GM19351 (cell line): ENCODE data around the gene ARFGEF2.
"Not testable (repeated sequence)": the region's sequence is repeated elsewhere in the genome, so short reads cannot be mapped to it uniquely, and the experiment has no call there.

ENCODE experiments used
- ATAC-seq: cut with Tn5 transposase; IDR thresholded peaks from one replicate; pipeline ENCODE4 v1.9.1; 2021; ENCODE audit warnings: mild to moderate bottlenecking, moderate library complexity; ENCODE audit not compliant: unreplicated experiment

ARFGEF2 gene

GRCh38 chr20:48921168-48921882 lies at the start of gene ARFGEF2:
Gene ARFGEF2 (plus strand): TSS chr20:48921711. CDS start chr20:48921890, 179 bp downstream.
- peak; percentile 84 for ATAC-seq

DNA sequence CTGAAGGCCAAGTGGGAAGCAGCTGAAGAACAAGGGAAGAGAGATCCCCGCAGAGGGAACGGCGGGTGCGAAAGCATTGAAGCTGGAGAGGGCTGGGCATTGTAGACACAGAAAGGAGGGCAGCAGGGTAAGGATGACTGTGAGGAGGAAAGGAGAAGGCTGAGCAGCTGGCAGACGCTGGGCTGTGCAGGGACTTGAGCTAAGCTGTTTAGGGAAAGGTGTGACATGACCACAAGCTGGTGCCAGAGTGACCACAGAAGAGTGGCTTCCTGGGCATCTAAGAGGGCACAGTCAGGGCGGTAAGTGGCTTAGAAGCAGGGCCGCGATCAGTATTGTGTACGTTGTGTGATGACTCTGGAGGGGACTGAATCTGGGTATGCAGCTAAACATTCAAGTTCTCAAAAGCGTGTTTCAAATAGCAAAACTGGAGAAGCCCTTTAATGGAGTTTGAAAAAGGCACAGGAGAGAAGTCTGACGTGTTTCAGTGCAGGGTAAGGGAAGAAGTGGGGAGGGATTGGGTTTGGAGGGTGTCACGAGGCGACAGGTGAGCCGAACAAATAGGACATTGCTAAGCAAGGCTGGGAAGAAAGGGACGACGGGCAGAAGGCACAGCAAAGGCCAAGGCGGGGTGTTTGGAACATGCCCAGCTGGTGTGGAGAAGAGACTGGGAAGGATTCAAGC lies 46.1 kb upstream of the ARFGEF2 start:
- ATAC-seq, result no peak

- no peak for ATAC-seq
These were observed 45.6 kb upstream of the ARFGEF2 start for GRCh38 chr20:48875914-48876240.

DNA sequence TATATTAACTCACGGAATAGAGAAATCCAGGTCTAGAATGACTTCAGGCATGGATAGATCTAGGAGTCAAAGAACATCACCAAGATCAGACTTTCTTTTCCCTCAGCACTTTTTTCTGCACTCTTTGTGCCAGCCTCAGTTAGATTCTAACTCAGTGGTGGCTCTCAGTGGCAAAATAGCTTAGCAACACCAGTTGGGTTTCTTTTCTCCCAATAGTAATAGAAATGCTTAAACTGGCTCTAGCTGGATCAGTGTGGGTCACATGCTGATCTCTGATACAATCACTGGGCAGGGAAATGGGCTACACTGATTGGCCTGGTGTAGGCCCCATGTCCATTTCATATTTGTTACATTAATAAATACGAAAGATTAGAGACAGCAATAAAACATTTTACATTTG lies 44.2 kb upstream of the ARFGEF2 start:
- no peak for ATAC-seq

GRCh38 chr20:48878534-48879248 lies 42.8 kb upstream of the ARFGEF2 start:
- no peak for ATAC-seq

DNA sequence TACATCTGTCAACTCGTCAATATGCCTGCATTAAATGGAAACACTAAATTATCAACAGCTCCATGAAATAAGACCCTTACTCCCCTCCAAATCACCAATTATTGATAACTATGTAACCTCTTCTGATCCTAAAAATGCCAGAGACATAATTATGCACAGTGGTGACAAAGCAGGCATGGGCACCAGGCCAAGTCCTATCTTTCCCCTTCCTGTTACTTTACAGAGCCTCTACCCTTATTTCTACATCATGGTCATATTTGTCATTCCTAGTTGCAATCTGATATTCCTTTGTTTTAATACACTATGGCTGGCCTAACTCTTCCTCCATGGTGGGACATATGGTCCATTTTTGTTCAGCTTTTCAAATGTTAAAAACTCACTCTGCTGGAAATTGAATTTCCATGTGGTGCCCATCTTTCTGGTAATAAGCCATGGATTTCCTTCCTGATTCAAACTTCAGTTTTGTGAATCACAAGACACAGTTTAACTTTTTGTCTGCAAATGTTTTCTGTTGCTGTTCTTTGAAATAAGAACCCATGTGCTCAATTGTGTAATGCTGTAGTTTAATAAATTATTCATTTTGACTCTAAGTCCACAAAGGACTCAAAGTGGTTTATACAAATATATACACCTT lies 41.8 kb upstream of the ARFGEF2 start:
- no peak for ATAC-seq

DNA sequence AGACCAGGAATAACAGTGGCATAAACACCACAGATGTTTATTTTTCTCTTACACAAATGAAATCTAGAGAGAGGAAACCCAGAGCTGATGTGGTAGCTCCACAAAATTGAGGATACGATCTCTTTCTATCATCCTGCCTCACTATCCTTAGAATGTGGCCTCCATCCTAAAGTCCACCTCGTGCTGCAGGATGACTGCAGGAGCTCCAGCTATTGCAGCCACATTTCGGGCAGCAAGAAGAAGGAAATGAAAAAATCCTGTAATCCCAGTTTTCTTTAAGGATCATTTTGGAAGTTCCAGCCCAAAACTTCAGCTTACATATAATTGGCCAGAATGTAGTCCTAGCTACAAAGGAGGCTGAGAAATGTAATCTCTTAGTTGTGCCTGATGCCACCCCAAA lies 41.2 kb upstream of the ARFGEF2 start:
- no peak for ATAC-seq

- ATAC-seq, result no peak
These were observed 40.4 kb upstream of the ARFGEF2 start for GRCh38 chr20:48880981-48881657.

GRCh38 chr20:48885237-48885636 lies 36.3 kb upstream of the ARFGEF2 start:
- ATAC-seq, result no peak

- ATAC-seq, result no peak
These were observed 35.3 kb upstream of the ARFGEF2 start for GRCh38 chr20:48886194-48886593.

DNA sequence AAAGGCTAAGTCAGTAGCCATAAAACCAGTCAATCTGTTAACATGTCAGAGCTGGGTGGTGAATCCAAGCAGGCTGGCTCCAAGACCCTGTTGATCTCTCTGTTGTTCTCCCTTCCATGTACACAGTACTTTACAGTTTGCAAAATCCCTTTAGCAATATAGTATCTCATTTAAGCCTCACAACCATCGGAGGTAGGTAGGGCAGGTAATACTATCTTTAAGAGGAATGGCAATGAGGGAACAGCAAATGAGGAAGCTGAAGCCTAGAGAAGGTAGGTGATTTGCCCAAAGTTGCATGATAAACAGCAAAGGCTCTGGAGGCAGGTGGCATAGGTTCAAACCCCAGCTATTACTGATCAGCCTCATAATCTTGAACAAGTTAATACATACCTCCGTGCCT lies 34.7 kb upstream of the ARFGEF2 start:
- ATAC-seq, result no peak

DNA sequence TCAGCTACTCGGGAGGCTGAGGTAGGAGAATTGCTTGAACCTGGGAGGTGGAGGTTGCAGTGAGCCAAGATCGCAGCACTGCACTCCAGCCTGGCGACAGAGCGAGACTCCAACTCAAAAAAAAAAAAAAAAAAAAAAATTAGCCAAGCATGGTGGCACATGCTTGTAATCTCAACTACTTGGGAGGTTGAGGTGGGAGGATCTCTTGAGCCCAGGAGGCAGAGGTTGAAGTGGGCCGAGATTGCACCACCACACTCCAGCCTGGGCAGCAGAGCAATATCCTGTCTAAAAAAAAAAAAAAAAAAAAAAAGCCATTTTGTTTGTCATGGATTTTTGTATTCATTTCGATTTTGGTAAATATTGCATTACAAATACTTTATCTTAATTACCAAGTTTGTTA lies 33.0 kb upstream of the ARFGEF2 start:
- ATAC-seq, result not testable (repeated sequence)

DNA sequence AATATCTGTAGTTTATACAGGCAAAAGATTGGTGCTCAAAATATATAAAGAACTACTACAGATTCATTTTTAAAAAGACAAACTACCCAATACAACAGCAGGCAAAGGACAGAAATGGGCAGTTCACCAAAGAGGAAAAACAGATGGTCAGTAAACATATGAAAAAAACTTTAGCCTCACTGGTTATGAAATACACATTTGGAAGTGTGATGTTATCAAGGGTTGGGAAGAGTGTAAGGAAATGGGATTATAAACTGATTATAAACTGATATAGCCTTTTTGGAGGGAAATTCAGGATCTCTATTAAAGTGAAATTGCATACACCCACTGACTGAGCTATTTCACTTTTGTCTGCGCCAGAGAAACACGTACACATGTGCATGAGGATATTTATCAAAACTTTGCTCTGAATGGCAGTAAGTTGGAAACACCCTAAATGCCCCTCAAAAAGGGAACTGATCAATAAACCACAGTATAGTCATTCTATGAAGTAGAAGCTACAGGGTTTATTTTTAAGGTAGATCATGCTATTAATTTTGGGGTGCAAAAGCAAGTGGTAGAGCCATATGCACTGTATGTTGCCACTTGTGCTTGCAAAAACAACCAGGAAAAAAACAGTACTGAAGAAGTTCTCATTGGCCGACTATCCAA lies 32.2 kb upstream of the ARFGEF2 start:
- no peak for ATAC-seq

- no peak for ATAC-seq
These were observed 30.1 kb upstream of the ARFGEF2 start for GRCh38 chr20:48891235-48892048.

DNA sequence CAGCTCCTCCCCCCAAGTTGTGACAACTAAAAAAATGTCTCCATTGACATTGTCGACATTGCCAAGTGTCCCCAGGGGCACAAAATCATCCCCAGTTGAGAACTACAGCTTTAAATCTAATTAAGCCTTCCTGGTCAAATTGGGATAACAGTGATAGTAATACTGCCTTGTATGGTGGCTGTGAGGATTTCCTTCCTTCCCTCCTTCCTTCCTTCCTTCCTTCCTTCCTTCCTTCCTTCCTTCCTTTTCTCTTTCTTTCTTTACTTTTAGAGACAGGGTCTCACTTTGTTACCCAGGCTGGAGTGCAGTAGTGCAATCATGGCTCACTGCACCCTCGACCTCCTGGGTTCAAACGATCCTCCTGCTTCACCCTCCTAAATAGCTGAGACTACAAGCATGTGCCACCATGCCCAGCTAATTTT lies 29.5 kb upstream of the ARFGEF2 start:
- ATAC-seq, result no peak

GRCh38 chr20:48892891-48893290 lies 28.6 kb upstream of the ARFGEF2 start:
- no peak for ATAC-seq

- ATAC-seq, result no peak
These were observed 28.1 kb upstream of the ARFGEF2 start for GRCh38 chr20:48893374-48893773.

DNA sequence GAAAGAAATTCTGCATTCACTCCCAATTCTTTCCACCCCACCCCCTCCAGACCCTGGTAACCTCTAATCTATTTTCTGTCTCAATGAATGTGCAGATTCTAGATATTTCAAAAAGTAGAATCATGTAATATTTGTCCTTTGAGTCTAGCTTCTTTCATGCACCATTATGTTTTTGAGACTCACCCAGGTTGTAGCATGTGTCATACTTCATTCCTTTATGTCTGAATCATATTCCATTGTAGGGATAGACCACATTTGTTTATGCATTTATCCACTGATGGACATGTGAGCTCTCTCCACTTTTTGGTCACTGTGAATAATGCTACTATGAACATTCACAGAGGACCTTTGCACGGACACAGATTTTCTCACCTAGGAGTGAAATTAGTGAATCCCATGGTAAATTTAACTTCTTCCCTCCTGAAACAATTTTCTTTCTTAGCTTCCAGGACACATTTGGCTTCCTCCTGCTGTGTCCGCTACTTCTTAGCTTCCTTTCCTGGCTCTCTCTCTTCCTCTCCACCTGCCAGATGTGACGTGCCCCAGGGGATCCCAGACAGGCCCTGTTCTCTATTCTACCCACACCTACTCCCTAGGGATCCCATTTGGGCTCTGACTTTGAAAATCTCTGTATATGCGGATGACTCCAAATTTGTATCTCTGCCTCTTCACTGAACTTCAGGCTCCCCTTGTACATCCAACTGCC lies 24.1 kb upstream of the ARFGEF2 start:
- no peak for ATAC-seq

GRCh38 chr20:48898210-48898609 lies 23.3 kb upstream of the ARFGEF2 start:
- ATAC-seq, result no peak
